GM23248 (cell line): ENCODE data around the gene SPTSSA.

ENCODE experiments used
- EZH2 ChIP-seq: fragments of 200-600 bp; sonication (generic); IDR thresholded peaks from 2 replicates; pipeline ENCODE4 v1.6.1; 2018; ENCODE audit warnings: antibody characterized with exemption, mild to moderate bottlenecking; ENCODE audit not compliant: insufficient read depth, poor library complexity, severe bottlenecking
- EZH2phosphoT487 ChIP-seq: fragments of 200-600 bp; sonication (generic); IDR thresholded peaks from 2 replicates; pipeline ENCODE4 v1.6.1; 2018; ENCODE audit warnings: antibody characterized with exemption, moderate library complexity, mild to moderate bottlenecking, low read depth; ENCODE audit not compliant: insufficient read depth

- no peak for TF ChIP-seq EZH2phosphoT487
- no peak for TF ChIP-seq EZH2
These were observed 37.6 kb downstream of the SPTSSA start for GRCh38 chr14:34424488-34424887.
